Stimulated activated CD4-positive, alpha-beta T cell treated with anti-CD3 and anti-CD28 coated beads, Interleukin-15, amount 100 ng/mL, for 1 hour (primary cell): Measurements from ENCODE around the gene MT2A.
"Not testable (repeated sequence)": the region's sequence is repeated elsewhere in the genome, so short reads cannot be mapped to it uniquely, and the experiment has no call there.

Source experiments
- DNase-seq, 2 donors: peaks; one replicate each; pipeline ENCODE4 v3.0.0-alpha.2; 2020; ENCODE audit warnings: low read depth in 1 of 2, low spot score in 1 of 2

The MT2A gene

GRCh38 chr16:56608043-56608875, at the start of gene MT2A:
Gene MT2A (plus strand): TSS chr16:56608584. CDS start chr16:56608656, 72 bp downstream.
- peak; percentile 68 to 86 for DNase-seq

- DNase-seq, result no peak
Measured at GRCh38 chr16:56559109-56559508, 49.3 kb upstream of the MT2A start.

GRCh38 chr16:56560447-56560846, 47.9 kb upstream of the MT2A start:
- no peak for DNase-seq

- DNase-seq, result no peak
Measured at GRCh38 chr16:56561126-56561525, 47.3 kb upstream of the MT2A start.

GRCh38 chr16:56564793-56565477, 43.4 kb upstream of the MT2A start, which contains the start of gene MT4:
Gene MT4 (plus strand): TSS chr16:56565073. CDS start chr16:56565129, 56 bp downstream.
- no peak for DNase-seq

- no peak for DNase-seq
Measured at GRCh38 chr16:56569971-56570370, 38.4 kb upstream of the MT2A start.

- DNase-seq, result no peak
Measured at GRCh38 chr16:56571525-56571924, 36.9 kb upstream of the MT2A start.

GRCh38 chr16:56574625-56575024, 33.8 kb upstream of the MT2A start:
- no peak for DNase-seq

GRCh38 chr16:56576585-56577299, 31.6 kb upstream of the MT2A start:
- peak; percentile 81 to 82 for DNase-seq

GRCh38 chr16:56577300-56577625, 31.1 kb upstream of the MT2A start:
- no peak for DNase-seq

GRCh38 chr16:56580391-56581048, 27.9 kb upstream of the MT2A start:
- no peak for DNase-seq

- not testable (repeated sequence) for DNase-seq
Measured at GRCh38 chr16:56582911-56583310, 25.5 kb upstream of the MT2A start.

GRCh38 chr16:56583351-56584168, 24.8 kb upstream of the MT2A start:
- no peak for DNase-seq

GRCh38 chr16:56584276-56584675, 24.1 kb upstream of the MT2A start:
- DNase-seq, result no peak

GRCh38 chr16:56588781-56589140, 19.6 kb upstream of the MT2A start:
- DNase-seq, result no peak

- no peak for DNase-seq
Measured at GRCh38 chr16:56589141-56590039, 19.0 kb upstream of the MT2A start, which contains the start of gene MT3. Gene MT3 (plus strand): TSS chr16:56589528. CDS start chr16:56589591, 63 bp downstream.

GRCh38 chr16:56591377-56592060, 16.9 kb upstream of the MT2A start:
- no peak for DNase-seq

GRCh38 chr16:56593573-56594291, 14.7 kb upstream of the MT2A start:
- DNase-seq, result no peak
